ENCODE measurements around the gene FNBP1. TPM values are rescaled to one million over a fixed set of nuclear protein-coding genes. Genes with fewer than 3 reads are reported as not detected.
"Not testable (repeated sequence)": the region's sequence is repeated elsewhere in the genome, so short reads cannot be mapped to it uniquely, and the experiment has no call there.

FNBP1 gene
- total and polyA plus RNA-seq, 8 donors: 30.4 to 51.8 (median 34.4) TPM

DNA sequence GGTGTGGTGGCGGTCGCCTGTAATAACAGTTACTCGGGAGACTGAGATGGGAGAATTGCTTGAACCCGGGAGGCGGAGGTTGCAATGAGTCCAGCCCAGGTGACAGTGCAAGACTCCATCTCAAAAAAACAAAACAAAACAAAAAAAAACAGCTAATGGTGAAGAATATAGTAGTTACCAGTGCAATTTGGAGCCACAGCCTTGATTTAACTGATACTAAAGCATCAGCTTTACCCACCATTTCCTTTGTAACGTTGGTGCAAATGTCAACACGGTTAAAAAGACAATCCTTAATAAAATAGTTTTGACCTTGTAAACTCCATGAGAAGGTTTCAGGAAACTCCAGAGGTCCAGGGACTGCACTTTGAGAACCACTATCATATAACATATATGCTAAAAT, 41.8 kb downstream of the FNBP1 start:
- H3K4me3 ChIP-seq: no peak overlapping the region
- H3K36me3 ChIP-seq: no peaks in the 10 kb centered on the region
- ATAC-seq: no peak
- peaks cover 0 to 26% of the 10 kb centered on the region in 2 donors for H3K4me1 ChIP-seq
- DNase-seq: no peak
- no peaks in the 10 kb centered on the region for H3K9me3 ChIP-seq
- H3K27ac ChIP-seq: no peak overlapping the region
- no peak for TF ChIP-seq CTCF (IDR thresholded peaks at IDR 0.05)
- H3K27me3 ChIP-seq: no peaks in the 10 kb centered on the region
- intact Hi-C loops (cut with DNase I): no loop called here

DNA sequence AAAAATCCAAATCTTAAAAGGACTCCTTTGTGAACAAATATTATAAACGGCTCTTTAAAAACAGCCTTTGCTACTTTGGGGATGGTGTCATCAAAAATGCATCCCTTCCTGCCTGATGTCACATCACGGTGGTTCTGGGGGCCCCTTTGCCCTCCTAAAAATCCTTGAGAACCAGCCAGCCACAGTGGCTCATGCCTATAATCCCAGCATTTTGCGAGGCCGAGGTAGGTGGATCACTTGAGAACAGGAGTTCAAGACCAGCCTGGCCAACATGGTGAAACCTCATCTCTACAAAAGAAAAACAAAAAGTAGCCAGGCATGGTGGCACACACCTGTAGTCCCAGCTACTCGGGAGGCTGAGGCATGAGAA, 43.9 kb downstream of the FNBP1 start:
- no peak for DNase-seq
- no peaks in the 10 kb centered on the region for H3K9me3 ChIP-seq
- H3K27me3 ChIP-seq: no peaks in the 10 kb centered on the region
- no peak for ATAC-seq
- TF ChIP-seq CTCF (IDR thresholded peaks at IDR 0.05): no peak
- H3K4me3 ChIP-seq: no peak overlapping the region
- H3K4me1 ChIP-seq: peaks cover 0 to 42% of the 10 kb centered on the region in 2 donors
- H3K27ac ChIP-seq: no peak overlapping the region
- intact Hi-C loops (cut with DNase I): no loop called here
- no peaks in the 10 kb centered on the region for H3K36me3 ChIP-seq

DNA sequence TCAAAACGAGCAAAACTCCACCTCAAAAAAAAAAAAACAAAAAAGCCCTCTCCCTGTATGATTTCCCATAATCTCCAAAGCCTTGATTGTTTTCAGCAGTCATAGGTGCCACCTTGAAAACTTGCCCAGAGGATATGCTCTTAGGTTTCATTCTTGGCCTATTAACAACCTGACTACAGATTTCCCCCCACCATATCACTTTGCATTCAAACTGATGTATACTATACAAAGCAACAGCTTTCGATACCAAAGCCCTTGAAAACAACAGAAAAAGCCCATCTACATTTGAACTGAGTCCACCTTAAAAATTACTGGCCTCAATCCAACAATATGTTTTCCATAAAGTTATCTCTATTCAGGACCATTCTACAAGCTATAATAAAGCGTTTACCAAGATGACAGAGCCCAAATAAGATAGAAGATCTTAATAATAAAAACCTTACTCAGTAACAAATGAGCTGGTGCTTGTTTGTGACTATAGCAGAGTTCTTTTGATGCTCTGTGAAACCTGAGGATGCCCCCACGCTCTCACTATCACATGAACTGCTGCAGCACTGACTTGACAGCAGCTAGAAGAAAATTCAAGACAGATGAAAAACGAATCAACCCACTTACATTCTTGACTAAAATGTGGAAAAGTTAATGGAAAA, 44.4 kb downstream of the FNBP1 start:
- Histone ChIP-seq H3K4me1 (peaks cover 0 to 42% of the 10 kb centered on the region in 2 donors), H3K27ac (no peak overlapping the region), H3K4me3 (no peak overlapping the region), H3K9me3 (no peaks in the 10 kb centered on the region), H3K36me3 (peaks cover 0 to 4% of the 10 kb centered on the region in 2 donors), H3K27me3 (no peaks in the 10 kb centered on the region)
- ATAC-seq: no peak
- DNase-seq: no peak
- intact Hi-C loops (cut with DNase I): no loop called here
- no peak for TF ChIP-seq CTCF (IDR thresholded peaks at IDR 0.05)

GRCh38 chr9:129997706-129998105, 45.3 kb downstream of the FNBP1 start:
- Histone ChIP-seq H3K27ac (peak overlapping the region in 1 of 2 donors; percentile 87), H3K4me1 (peaks cover 0 to 42% of the 10 kb centered on the region in 2 donors)
- H3K27me3 ChIP-seq; intact Hi-C loops (cut with DNase I); H3K36me3 ChIP-seq; H3K4me3 ChIP-seq; DNase-seq; H3K9me3 ChIP-seq; ATAC-seq: not testable (repeated sequence)

DNA sequence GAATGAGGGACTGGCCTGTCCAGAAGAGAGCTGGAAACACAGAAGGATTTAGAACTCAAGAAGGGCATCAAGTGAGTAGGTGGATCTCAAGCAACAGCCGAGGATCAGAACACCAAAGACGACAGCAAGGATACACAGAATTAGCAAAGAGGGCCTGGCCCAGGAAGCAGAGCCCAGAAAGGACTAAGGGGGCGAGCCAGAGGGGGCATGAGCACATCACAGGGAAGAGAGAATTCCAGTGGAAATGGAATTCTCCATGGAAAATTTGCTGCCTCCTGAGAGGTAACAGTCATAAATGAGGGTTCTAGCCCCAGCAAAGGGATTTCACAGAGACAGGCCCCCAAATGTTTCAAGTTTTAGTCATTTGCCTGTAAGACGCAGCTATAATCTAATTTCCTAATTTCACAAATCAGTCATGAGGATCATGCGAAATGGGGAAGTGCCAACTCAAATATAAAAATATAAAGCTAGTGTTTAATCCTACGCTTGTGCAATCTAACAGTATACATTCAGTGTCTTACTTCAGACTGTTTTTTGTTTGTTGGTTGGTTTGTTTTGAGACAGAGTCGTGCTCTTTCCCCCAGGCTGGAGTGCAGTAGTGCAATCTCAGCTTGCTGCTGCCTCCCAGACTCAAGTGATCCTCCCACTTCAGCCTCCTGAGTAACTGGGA, 46.7 kb downstream of the FNBP1 start:
- H3K27me3 ChIP-seq: no peaks in the 10 kb centered on the region
- H3K27ac ChIP-seq: peak overlapping the region; percentile 57 to 87
- no peak overlapping the region for H3K4me3 ChIP-seq
- H3K36me3 ChIP-seq: peaks cover 0 to 4% of the 10 kb centered on the region in 2 donors
- H3K9me3 ChIP-seq: no peaks in the 10 kb centered on the region
- TF ChIP-seq CTCF (IDR thresholded peaks at IDR 0.05): no peak
- H3K4me1 ChIP-seq: peaks cover 0 to 50% of the 10 kb centered on the region in 2 donors
- intact Hi-C loops (cut with DNase I): no loop called here
- ATAC-seq (peak; percentile 57), DNase-seq (no peak)

All from left lung (tissue), 10 donors.